Activated T-helper 1 cell treated with anti-CD3 and anti-CD28 coated beads, Interleukin-2, amount 50 U/mL, for 16 hours (primary cell): ENCODE results near the gene PARP14.
A peak's percentile ranks its signal among the peaks of the same experiment; 100 is the strongest.
"Not testable (repeated sequence)": the region's sequence is repeated elsewhere in the genome, so short reads cannot be mapped to it uniquely, and the experiment has no call there.

Experiments used
- DNase-seq, 2 donors: peaks; one replicate each; pipeline ENCODE4 v3.0.0-alpha.2; 2020; ENCODE audit warnings: low read depth in 1 of 2, low spot score in 1 of 2

Gene PARP14, protein sequence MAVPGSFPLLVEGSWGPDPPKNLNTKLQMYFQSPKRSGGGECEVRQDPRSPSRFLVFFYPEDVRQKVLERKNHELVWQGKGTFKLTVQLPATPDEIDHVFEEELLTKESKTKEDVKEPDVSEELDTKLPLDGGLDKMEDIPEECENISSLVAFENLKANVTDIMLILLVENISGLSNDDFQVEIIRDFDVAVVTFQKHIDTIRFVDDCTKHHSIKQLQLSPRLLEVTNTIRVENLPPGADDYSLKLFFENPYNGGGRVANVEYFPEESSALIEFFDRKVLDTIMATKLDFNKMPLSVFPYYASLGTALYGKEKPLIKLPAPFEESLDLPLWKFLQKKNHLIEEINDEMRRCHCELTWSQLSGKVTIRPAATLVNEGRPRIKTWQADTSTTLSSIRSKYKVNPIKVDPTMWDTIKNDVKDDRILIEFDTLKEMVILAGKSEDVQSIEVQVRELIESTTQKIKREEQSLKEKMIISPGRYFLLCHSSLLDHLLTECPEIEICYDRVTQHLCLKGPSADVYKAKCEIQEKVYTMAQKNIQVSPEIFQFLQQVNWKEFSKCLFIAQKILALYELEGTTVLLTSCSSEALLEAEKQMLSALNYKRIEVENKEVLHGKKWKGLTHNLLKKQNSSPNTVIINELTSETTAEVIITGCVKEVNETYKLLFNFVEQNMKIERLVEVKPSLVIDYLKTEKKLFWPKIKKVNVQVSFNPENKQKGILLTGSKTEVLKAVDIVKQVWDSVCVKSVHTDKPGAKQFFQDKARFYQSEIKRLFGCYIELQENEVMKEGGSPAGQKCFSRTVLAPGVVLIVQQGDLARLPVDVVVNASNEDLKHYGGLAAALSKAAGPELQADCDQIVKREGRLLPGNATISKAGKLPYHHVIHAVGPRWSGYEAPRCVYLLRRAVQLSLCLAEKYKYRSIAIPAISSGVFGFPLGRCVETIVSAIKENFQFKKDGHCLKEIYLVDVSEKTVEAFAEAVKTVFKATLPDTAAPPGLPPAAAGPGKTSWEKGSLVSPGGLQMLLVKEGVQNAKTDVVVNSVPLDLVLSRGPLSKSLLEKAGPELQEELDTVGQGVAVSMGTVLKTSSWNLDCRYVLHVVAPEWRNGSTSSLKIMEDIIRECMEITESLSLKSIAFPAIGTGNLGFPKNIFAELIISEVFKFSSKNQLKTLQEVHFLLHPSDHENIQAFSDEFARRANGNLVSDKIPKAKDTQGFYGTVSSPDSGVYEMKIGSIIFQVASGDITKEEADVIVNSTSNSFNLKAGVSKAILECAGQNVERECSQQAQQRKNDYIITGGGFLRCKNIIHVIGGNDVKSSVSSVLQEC (N-terminal part only)

DNA sequence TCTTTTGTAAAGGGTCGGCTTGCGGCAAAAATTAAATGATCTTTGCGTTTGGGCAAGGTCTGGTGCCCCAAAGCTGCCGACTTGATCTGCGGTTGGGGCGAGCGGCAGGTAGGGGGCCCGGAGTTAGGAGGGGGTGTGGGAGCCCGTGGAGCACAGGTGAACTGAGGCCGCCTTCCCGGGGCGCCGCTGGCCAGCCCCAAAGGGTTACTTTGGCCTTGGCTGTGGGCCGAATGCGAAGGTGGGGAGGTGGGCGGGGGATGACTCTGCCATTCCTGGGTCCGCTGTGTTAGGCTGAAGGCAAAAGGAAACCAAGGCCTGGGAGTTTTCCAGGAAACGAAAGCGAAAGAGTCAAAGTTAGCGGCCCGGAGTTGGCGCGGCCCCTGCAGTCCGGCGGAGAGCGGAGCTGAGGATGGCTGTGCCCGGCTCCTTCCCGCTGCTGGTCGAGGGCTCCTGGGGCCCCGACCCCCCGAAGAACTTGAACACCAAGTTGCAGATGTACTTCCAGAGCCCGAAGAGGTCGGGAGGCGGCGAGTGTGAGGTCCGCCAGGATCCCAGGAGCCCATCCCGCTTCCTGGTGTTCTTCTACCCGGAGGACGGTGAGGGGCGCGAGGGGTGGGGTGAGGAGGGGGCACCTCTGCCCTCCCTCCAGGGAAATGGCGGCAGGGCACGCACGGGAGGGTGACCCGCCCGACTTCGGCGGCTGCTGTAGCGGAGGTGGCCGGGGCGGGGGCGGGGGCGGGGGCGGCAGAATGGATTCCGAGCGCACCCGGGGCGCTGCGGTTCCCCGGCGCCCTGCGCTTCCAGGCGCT, at the start of gene PARP14:
Gene PARP14 (plus strand): TSS at position 365 of the 809 bp plus-strand sequence. CDS start 45 bp downstream, at position 410.
- peak; percentile 30 to 43 for DNase-seq

DNA sequence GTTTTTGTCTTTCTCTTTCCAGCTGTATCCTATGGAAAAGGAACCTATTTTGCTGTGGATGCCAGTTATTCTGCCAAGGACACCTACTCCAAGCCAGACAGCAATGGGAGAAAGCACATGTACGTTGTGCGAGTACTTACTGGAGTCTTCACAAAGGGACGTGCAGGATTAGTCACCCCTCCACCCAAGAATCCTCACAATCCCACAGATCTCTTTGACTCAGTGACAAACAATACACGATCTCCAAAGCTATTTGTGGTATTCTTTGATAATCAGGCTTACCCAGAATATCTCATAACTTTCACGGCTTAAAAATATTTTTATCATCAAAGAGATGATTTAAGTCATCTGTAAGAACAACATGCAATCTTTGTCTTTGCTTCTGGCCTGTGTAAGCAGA, 44.9 kb upstream of the PARP14 start:
- DNase-seq: no peak

DNA sequence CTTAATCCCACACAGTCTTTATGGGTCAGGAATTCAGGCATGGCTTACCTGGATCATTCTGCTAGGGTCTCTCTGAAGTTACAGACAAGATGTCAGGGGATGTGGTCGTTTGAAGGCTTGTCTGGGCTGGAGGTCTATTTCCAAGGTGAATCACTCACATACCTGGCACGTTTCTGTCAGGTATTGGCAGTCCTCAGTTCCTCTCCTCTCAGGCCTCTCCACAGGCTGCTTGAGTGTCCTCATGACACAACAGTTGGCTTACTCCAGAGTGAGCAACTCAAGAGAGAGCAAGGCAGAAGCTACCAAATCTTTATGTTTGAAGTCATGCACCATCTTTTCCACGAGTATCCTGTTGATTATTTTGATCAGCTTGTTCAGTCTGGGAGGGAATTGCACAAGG, 43.9 kb upstream of the PARP14 start:
- no peak for DNase-seq

DNA sequence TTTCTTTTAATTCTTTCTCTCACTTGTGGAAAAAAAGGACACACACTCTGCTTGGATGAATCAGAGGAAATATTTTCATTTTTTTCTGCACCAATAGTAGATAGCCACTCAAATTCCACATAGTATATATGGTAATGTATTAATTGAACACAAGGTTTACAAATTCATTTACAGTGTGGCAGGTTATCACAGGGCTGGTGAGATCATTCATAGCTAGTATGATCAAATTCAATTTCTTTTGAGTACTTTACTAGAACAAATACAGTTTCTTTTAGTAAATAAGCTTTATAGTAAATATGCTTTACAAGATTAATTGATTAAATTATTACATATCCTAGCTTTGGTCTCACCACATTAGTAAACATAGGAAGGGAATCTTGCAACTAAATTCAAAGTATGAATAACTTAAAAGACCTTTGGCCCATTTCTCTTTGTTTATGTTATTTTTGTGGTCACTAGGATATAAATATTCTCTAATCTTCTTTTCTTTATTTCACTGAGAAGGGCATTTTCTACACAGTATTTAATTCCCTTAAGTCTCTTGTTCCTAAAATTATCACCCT, 40.1 kb upstream of the PARP14 start:
- no peak for DNase-seq

DNA sequence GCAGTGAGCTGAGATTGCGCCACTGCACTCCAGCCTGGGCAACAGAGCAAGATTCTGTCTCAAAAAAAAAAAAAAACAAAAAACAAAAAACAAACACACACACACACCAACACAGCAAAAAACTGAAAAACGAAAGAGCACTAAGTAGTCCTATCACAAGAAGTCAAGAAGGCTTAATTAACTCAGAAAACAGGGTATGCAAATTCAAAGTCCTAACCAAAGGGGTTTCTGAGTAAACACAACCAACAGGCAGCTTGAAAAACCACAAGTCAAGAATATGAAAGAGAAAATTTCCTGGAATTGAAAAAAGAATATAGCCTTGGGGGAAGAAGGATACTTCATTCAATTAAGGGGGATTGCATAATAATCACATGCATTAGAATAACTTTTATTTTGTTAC, 37.7 kb upstream of the PARP14 start:
- DNase-seq: no peak

DNA sequence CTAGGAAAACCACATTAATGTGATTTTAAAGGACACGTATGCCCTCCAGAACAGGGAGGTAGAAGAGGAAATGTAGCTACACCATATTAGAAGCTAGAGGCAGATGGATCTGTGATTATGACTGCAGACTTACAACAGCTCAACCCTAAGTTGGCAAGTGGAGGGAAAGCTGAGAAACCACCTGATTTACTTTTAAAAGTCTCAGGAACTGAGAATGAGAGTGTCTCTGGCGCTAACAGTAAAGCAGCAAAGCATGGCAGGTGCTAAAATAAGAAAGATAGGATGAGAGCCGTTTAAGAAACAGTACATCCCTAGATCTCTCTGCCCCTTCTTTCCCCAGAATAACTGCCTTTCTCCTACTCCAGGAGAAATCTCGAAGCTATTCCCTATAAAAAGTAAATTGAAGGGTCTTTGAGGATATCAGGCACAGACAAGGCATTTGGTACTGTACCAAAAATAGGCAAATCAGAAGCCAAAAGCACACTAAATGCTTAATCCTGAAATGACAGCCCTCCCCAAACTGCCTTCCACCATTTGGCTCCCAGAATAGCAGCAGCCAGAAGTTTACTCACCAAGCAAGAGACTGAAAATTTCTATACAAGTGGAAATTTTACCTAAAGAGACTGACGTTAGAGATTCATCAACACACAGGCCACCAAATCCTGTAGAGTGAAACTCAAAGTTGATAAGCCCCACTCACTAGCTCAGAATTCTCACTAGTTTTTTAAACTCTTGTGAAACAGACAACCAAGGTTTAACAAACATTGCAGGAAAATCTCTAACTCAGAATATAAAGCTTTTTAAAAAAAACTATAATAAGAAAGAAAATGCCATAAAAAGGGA, 34.3 kb upstream of the PARP14 start:
- no peak for DNase-seq

DNA sequence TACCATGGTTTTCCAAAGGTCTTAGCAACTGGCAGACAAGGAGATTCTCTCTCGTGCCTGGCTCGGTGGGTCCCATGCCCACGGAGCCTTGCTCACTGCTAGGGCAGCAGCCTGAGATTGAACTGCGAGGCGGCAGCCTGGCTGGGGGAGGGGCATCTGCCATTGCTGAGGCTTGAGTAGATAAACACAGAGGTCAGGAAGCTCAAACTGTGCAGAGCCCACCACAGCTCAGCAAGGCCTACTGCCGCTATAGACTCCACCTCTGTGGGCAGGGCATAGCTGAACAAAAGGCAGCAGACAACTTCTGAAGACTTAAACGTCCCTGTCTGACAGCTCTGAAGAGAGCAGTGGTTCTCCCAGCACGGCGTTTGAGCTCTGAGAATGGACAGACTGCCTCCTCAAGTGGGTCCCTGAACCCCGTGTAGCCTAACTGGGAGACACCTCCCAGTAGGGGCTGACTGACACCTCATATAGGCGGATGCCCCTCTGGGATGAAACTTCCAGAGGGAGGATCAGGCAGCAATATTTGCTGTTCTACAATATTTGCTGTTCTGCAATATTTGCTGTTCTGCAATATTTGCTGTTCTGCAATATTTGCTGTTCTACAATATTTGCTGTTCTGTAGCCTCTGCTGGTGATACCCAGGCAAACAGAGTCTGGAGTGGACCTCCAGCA, 29.3 kb upstream of the PARP14 start:
- DNase-seq: not testable (repeated sequence)

DNA sequence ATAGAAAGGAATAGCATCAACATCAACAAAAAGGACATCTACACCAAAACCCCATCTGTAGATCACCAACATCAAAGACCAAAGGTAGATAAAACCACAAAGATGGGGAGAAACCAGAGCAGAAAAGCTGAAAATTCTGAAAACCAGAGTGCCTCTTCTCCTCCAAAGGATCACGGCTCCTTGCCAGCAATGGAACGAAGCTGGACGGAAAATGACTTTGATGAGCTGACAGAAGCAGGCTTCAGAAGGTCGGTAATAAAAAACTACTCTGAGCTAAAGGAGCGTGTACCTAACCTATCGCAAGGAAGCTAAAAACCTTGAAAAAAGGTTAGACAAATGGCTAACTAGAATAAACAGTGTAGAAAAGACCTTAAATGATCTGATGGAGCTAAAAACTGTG, 28.7 kb upstream of the PARP14 start:
- not testable (repeated sequence) for DNase-seq

DNA sequence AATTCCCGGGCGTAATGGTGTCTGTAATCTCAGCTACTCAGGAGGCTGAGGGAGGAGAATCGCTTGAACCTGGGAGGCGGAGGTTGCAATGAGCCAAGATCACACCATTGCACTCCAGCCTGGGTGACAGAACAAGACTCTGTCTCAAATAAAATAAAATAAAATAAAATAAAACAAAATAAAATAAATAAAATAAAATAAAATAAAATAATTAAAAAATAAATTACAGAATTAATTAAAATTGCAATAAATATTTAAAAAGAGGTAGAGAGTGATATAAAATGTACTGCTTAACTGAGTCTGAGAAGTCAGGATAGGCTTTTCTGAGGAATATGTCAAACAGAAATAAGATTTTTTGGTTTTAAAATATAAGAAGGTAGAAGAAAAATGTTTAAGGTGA, 22.3 kb upstream of the PARP14 start:
- not testable (repeated sequence) for DNase-seq

DNA sequence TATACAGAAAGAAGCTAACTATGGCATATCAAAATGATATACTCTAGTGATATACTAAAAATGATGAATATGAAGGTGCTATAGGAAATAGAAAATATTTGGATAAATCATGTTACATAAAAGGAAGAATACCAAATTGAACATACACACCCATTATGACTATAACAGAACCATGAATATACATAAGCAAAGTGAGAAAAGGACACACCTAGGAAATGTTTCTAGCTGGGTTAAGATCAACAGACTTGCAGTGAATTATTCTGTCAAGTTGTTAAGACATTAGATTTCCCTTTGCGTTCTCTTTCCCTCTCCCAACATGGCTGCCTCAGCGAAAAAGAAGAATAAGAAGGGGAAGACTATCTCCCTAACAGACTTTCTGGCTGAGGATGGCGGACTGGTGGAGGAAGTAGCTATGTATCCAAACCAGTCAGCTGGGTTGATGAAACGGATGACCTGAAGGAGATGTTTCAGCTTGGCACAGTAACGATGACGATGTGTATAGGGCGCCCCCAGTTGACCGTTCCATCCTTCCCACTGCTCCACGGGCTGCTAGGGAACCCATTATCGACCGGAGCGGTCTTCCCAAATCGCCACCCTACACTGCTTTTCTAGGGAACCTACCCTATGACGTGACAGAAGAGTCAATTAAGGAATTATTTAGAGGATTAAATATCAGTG, 20.2 kb upstream of the PARP14 start:
- DNase-seq: no peak

DNA sequence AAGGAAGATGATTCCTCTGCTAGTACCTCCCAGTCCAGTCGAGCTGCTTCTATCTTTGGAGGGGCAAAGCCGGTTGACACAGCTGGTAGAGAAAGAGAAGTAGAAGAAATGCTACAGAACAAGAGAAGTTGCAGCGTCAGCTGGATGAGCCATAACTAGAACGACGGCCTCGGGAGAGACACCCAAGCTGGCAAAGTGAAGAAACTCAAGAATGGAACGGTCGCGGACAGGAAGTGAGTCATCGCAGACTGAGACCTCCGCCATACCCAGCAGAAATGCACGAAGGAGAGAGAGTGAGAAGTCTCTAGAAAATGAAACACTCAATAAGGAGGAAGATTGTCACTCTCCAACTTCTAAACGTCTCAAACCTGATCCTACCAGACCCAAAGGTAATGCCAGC, 19.0 kb upstream of the PARP14 start:
- DNase-seq: no peak

DNA sequence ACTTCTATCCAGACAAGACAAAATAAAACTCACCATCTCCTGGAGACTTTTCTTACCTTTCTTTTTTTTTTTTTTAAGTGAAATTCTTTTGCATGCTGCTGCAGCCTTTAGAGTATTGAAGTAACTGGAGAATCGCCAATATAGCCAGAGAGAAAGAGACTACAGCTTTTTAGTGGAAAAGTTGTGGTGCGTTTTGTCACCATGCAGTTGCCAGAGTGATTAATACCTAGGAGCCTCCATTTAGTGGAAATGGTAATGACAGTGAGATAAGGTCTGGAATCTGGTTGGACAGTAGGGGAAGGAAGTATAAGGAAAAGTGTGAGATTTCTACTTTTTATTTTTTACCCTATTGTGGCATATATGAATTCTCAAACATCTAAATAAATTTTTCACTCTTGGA, 18.1 kb upstream of the PARP14 start:
- no peak for DNase-seq

DNA sequence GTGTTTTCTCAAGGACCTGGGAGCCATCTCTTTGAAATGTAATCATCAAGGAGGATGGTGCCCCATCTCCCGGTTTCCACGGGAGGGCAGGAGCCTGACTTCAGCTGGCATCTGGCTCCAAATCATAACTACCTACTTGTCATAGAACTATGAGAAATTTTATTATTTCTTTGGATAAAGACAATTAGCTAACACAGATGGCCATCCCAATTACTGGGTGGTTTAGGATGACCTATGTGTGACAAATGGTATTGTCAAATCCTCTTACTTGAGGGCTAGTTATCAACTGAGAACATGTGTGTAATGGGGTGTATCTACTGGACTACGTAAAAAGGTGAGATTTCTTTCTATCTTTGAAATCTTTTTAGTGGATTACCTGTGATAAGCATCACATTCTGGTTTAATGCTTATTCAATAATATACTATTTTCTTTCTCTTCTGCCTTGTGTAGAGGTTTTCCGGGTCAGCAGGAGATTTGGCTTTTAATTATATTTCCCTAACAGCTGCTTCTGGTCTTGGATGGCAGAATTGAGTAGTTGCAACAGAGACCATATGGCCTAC, 15.3 kb upstream of the PARP14 start:
- DNase-seq: no peak

DNA sequence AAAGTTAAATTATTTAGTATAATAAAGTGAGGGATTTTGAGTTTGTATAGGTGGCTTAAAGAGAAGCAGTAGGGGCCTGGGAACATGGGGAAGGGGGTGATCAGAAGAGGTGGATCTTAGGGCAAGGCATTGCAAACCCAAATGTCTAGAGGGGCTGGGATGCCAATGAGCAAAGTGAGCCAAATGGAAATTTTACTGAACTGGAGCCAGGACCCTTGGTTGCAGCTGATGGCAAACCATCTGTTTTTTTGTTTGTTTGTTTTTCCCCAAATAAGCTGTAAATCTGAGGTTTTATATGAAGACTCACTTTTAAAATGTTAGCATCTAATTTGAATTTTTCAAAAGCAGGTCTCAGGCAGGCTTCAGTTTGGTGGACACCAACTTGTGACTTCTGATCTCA, 14.8 kb upstream of the PARP14 start:
- DNase-seq: no peak

DNA sequence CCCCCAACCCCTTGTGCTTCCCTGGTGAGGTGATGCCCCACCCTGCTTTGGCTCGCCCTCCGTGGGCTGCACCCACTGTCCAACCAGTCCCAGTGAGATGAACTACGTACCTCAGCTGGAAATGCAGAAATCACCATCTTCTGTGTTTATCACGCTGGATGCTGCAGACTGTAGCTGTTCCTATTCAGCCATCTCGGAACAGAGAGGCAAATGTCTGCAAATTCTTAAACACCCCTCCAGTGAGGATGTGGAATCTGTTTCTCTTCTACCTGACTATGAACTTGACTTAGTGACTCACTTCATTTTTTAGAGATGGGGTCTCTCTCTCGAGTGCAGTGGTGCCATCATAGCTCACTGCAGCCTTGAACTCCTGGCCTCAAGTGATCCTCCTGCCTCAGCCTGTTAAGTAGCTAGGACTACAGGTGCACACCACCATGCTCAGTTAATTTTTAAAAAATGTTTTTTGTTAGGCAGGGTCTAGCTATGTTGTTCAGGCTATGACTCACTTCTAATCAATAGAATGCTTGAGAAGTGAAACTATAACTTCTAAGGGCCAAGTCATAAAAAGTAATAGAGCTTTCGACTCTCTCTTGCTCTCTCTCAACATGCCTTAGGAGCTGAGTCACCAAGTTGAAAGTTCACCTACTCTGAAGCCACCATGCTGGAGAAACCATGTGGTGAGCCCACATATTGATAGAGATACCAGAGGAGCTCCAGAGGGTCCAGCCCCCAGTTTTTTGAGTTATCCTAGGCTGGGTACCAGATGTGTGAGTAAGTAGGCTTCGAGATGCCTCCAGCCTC, 11.5 kb upstream of the PARP14 start:
- DNase-seq: no peak

DNA sequence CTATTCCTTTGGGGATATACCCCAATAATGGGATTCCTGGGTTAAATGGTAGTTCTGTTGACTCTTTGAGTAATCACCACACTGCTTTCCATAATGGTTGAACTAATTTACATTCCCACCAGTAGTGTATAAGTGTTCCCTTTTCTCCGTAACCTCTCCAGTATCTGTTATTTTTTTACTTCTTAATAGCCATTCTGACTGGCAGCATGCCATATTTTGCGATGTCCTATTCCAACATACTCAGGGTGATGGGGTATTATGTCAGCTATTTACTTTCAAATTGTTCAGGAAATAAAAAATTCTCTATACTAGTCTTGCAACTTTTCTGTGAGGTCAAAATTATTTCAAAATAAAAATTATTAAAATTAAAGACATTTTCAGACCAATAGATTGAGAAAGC, 9.1 kb upstream of the PARP14 start:
- DNase-seq: no peak

DNA sequence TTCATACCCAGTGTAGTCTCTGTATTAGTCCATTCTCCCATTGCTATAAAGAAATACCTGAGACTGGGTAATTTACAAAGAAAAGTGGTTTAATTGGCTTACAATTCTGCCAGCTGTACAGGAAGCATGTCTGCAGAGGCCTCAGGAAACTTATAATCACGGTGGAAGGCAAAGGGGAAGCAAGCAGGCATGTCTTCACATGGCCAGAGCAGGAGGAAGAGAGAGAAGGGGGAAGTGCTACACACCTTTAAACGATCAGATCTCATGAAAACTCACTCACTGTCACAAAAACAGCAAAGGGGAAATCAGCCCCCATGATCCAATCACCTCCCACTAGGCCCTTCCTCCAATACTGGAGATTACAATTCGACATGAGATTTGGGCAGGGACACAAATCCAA, 6.3 kb upstream of the PARP14 start:
- no peak for DNase-seq
